ENCODE data around the gene ASTN2.

Gene ASTN2

DNA sequence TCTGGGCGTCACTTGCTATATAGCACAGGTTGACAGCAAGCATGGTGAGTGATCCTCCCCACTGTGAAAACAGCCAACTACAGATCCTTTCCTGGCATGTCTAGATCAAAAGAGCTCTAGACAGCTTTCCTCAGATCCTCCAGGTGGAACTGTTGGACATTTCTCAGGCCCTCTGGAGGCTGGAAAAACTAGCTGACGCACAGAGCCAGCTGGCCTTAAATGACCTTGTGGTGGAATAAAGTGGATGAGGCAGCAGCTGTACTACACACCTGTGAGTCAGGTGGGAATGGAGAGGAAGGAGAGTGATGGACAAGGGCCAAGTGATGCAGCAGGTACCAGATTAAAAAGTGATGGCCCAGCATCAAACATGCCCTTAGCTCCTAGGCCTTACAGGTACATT lies 555.1 kb downstream of the ASTN2 start:
- TF ChIP-seq, protein P1, sequence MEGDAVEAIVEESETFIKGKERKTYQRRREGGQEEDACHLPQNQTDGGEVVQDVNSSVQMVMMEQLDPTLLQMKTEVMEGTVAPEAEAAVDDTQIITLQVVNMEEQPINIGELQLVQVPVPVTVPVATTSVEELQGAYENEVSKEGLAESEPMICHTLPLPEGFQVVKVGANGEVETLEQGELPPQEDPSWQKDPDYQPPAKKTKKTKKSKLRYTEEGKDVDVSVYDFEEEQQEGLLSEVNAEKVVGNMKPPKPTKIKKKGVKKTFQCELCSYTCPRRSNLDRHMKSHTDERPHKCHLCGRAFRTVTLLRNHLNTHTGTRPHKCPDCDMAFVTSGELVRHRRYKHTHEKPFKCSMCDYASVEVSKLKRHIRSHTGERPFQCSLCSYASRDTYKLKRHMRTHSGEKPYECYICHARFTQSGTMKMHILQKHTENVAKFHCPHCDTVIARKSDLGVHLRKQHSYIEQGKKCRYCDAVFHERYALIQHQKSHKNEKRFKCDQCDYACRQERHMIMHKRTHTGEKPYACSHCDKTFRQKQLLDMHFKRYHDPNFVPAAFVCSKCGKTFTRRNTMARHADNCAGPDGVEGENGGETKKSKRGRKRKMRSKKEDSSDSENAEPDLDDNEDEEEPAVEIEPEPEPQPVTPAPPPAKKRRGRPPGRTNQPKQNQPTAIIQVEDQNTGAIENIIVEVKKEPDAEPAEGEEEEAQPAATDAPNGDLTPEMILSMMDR (IDR thresholded peaks at IDR 0.05), result no peak
- DNase-seq (ENCODE audit: low spot score), result no peak
- Histone ChIP-seq H3K27ac (no peak overlapping the region), H3K4me3 (no peak overlapping the region)

DNA sequence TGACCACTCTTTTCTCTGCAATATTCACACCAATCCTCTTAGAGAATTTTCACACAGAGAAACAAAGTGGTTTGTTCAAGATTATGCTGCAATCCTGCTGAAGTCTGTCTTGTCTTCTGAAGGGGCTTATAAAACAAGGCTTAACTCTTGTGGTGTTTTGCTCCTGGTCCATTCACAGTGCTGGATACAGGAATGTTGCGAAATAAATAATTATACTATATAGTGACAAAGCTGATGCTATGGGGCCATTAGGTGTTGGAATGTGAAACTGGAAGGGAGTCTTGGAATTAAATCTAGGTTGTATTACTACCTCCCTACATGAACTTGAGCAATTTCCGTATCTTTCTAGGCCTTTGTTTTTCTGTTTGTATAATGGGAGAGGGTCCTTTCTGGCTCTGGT lies 557.5 kb downstream of the ASTN2 start:
- no peak overlapping the region for H3K4me3 ChIP-seq
- H3K27ac ChIP-seq, result no peak overlapping the region
- TF ChIP-seq, protein P1 (IDR thresholded peaks at IDR 0.05), result no peak
- DNase-seq (ENCODE audit: low spot score), result no peak

DNA sequence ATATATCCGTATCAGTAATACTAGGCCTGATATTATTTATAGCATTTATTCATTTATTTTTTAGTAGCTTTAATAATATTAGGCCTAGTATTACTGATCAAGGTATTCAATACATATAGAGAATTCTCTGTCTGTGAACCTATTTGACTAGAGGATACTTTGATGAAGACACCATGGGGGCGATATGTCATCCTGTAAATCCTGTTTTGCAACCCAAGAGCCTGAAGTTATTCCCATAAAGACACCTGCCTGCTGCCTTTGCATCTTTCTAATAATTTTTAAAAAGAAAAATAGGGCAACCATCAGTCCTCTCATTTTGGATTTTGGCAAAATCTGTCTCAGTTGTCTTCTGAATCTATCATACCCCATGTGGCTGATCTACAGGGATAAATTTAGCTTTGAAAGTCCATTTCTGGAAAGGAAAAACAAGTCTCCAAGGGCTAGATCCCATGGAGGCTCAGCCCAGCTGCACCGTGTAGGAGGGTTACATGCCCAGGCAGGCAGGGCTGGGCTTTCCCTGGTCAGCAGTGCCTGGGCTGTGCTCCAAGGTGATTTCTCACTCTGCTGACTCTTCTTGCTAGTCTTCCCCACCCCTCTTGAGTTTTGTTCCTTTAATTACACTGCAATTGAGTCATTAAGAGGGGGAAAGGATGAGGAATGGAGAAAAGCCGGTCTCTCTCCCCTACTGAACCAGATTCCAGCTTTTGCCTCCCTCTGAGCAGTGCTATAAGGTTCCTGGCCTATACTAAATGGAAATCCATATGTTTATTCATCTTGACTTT lies 558.8 kb downstream of the ASTN2 start:
- no peak overlapping the region for H3K27ac ChIP-seq
- no peak for DNase-seq (ENCODE audit: low spot score)

DNA sequence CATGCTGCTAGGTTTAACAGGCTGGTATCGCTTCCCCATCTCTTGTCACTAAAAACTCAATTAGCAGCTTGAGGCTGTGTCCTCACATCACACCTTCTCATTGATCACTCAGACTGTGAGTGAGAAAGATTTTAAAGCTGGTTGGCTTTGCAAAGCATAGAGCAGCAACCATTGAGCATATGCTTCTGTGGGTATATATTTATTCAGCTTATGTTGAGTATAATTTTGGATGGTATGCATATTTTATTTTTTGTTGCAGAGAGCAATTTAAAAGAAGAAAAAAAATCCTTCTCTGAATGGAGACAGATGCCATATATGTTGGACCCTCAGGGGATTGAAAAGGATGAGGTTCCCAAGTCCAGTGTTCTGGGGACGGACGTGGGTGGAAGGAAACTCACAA lies 565.1 kb downstream of the ASTN2 start:
- H3K27ac ChIP-seq, result no peak overlapping the region
- DNase-seq (ENCODE audit: low spot score), result no peak
- TF ChIP-seq, protein P1 (IDR thresholded peaks at IDR 0.05), result no peak
- no peak overlapping the region for H3K4me3 ChIP-seq

More for the DNA sequence above, 558.8 kb downstream of the ASTN2 start:
- H3K4me3 ChIP-seq, result no peak overlapping the region
- TF ChIP-seq, protein P1 (IDR thresholded peaks at IDR 0.05), result no peak

DNA sequence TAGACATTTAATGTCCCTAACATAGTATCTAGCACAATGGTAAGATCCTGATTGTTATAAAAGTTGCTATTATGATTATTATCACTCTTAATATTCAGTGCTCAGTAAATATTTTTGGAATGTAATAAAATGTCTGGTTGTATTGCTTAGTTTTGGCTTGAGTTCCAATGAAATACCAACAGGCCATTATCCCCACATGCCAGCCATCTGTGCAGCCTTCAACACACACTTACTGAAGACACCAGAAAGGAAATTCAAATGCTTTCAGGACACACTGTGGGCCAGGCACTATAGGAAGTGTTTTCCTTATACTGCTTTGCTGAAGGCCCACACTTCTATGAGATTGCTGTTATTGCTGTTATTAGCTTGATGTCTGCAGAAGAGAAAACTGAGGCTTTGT lies 570.2 kb downstream of the ASTN2 start:
- no peak overlapping the region for H3K4me3 ChIP-seq
- TF ChIP-seq, protein P1 (IDR thresholded peaks at IDR 0.05), result no peak
- H3K27ac ChIP-seq, result no peak overlapping the region
- no peak for DNase-seq (ENCODE audit: low spot score)

DNA sequence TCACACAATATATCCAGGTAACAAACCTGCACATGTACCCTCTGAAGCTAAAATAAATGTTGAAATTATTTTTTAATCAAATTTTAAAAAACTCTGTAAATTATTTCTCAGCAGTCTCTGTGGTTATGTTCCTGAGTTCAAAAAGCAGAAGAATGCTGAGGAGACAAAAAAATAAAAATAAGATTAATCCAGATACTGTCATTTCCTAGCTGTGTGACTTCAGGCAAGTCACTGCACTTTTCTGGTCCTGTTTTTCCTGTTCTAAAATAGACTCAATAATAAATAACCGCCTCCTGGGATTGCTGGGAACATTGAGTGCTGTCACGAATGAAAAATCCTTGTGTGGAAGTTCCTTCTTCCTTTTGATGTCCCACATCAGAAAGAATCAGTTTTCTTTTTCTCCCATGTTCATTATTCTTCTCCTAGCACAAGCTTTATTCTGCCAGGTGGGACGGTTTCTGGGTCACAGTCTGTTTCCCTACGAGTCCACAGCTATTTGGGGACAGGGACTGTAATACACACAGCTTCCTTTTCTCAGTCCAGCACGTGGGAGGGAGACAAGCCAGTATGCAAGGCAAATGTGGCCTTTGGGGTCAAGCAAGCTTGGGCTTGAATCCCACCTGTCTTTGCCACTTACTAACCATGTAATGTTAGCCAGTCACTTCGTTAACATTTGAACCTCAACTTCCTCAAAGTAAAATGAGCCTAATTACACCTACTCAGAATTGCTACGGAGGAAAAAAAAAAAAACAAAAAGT lies 570.8 kb downstream of the ASTN2 start:
- no peak overlapping the region for H3K27ac ChIP-seq
- TF ChIP-seq, protein P1 (IDR thresholded peaks at IDR 0.05), result no peak
- DNase-seq (ENCODE audit: low spot score), result no peak
- no peak overlapping the region for H3K4me3 ChIP-seq
